ENCODE data around the gene SLC6A2. TPM values are rescaled to one million over a fixed set of nuclear protein-coding genes. Genes with fewer than 3 reads are reported as not detected.

Gene SLC6A2
- total and polyA plus RNA-seq, 12 donors = 0.17 TPM; not detected in 11

Other genes starting within 250 kb of the SLC6A2 start
- gene MMP2, start 176.8 kb upstream of the SLC6A2 start, total RNA-seq = 100 to 1,000 TPM in 5 of 10 donors, 10 to 100 TPM in 5; 42.3 to 157 (median 88.0) TPM
- 100 to 1,000 TPM in 1 of 2 donors, 10 to 100 TPM in 1; 36.1 to 119 TPM for gene MMP2, start 176.8 kb upstream of the SLC6A2 start, polyA plus RNA-seq
- 10 to 100 TPM in 1 of 10 donors, 1 to 10 TPM in 9; 4.7 to 10.9 (median 7.0) TPM for gene LPCAT2, start 146.9 kb upstream of the SLC6A2 start, total RNA-seq
- 1 to 10 TPM; 4.0 to 8.1 TPM for gene LPCAT2, start 146.9 kb upstream of the SLC6A2 start, polyA plus RNA-seq
- under 1 TPM in 4 of 10 donors, not detected in 6; 0.38 to 0.45 (median 0.40) TPM for gene CAPNS2, start 89.3 kb upstream of the SLC6A2 start, total RNA-seq
- gene CAPNS2, start 89.3 kb upstream of the SLC6A2 start, polyA plus RNA-seq = under 1 TPM in 1 of 2 donors, not detected in 1; 0.06 TPM
- gene CES1, start 177.1 kb downstream of the SLC6A2 start, total RNA-seq = 10 to 100 TPM in 8 of 10 donors, 1 to 10 TPM in 2; 7.1 to 24.9 (median 21.7) TPM
- gene CES1, start 177.1 kb downstream of the SLC6A2 start, polyA plus RNA-seq = 10 to 100 TPM in 1 of 2 donors, 1 to 10 TPM in 1; 5.8 to 49.8 TPM
- gene CES5A, start 219.4 kb downstream of the SLC6A2 start, total RNA-seq = under 1 TPM in 1 of 10 donors, not detected in 9; 0.57 TPM
- under 1 TPM in 1 of 2 donors, not detected in 1; 0.06 TPM for gene CES5A, start 219.4 kb downstream of the SLC6A2 start, polyA plus RNA-seq